Dendritic cell treated with granulocyte-macrophage colony-stimulating factor and Interleukin-4, amounts not matched to agents 40 ng/mL and 50 ng/mL, for 4 days (primary cell): ENCODE measurements around the gene RRP1B.
"Not testable (repeated sequence)": the region's sequence is repeated elsewhere in the genome, so short reads cannot be mapped to it uniquely, and the experiment has no call there.

Experiments used
- H3K27ac Mint-ChIP-seq: one replicate; pipeline ENCODE4 v1.8.0; 2022; ENCODE audit warnings: mild to moderate bottlenecking, mixed read lengths
- H3K27me3 Mint-ChIP-seq: one replicate; pipeline ENCODE4 v1.8.0; 2022; ENCODE audit warnings: mild to moderate bottlenecking, mixed read lengths
- H3K36me3 Mint-ChIP-seq: one replicate; pipeline ENCODE4 v1.8.0; 2022; ENCODE audit warnings: low read depth, mixed read lengths
- H3K4me1 Mint-ChIP-seq: one replicate; pipeline ENCODE4 v1.8.0; 2022; ENCODE audit warnings: low read depth, mixed read lengths
- H3K4me3 Mint-ChIP-seq: one replicate; pipeline ENCODE4 v1.8.0; 2022; ENCODE audit warnings: mild to moderate bottlenecking, moderate library complexity, mixed read lengths
- H3K9me3 Mint-ChIP-seq: one replicate; pipeline ENCODE4 v1.8.0; 2022; ENCODE audit warnings: mixed read lengths
- intact Hi-C: fragments of 100-400 bp; cut with micrococcal nuclease; formaldehyde crosslinking; loops from one replicate; pipeline ENCODE4 v1.15.0; 2022

Gene RRP1B

GRCh38 chr21:43646550-43647260 is 12.7 kb upstream of the RRP1B start:
- H3K36me3 Mint-ChIP-seq: no peaks in the 10 kb centered on the region
- peak overlapping the region; percentile 79 for H3K27ac Mint-ChIP-seq
- peaks cover 19% of the 10 kb centered on the region for H3K4me1 Mint-ChIP-seq
- no peak overlapping the region for H3K4me3 Mint-ChIP-seq
- intact Hi-C loops: loop anchor here (10.0 kb wide), 1 partner anchor 722 kb away; the partner anchor contains the start of gene ERVH48-1
- peaks cover 10% of the 10 kb centered on the region for H3K27me3 Mint-ChIP-seq
- H3K9me3 Mint-ChIP-seq: no peaks in the 10 kb centered on the region

- no peak overlapping the region for H3K4me3 Mint-ChIP-seq
- intact Hi-C loops: loop anchor here (10.0 kb wide), 1 partner anchor 723 kb away; the partner anchor contains the start of gene ERVH48-1
- peaks cover 14% of the 10 kb centered on the region for H3K27me3 Mint-ChIP-seq
- no peaks in the 10 kb centered on the region for H3K9me3 Mint-ChIP-seq
- peaks cover 19% of the 10 kb centered on the region for H3K4me1 Mint-ChIP-seq
- H3K36me3 Mint-ChIP-seq: no peaks in the 10 kb centered on the region
- peak overlapping the region; percentile 21 for H3K27ac Mint-ChIP-seq
Measured at GRCh38 chr21:43648171-43648570, 11.2 kb upstream of the RRP1B start.

GRCh38 chr21:43651926-43652325 is 7.4 kb upstream of the RRP1B start:
- Mint-ChIP-seq H3K27ac (peak overlapping the region; percentile 3), H3K4me1 (peaks cover 13% of the 10 kb centered on the region), H3K27me3 (peaks cover 14% of the 10 kb centered on the region)
- intact Hi-C loops, H3K9me3 Mint-ChIP-seq, H3K4me3 Mint-ChIP-seq, H3K36me3 Mint-ChIP-seq: not testable (repeated sequence)

GRCh38 chr21:43652616-43653015 is 6.7 kb upstream of the RRP1B start:
- Mint-ChIP-seq H3K36me3 (no peaks in the 10 kb centered on the region), H3K27me3 (peaks cover 14% of the 10 kb centered on the region), H3K9me3 (no peaks in the 10 kb centered on the region), H3K27ac (no peak overlapping the region), H3K4me3 (no peak overlapping the region), H3K4me1 (peaks cover 19% of the 10 kb centered on the region)
- intact Hi-C loops: no loop called here

- intact Hi-C loops: no loop called here
- Mint-ChIP-seq H3K27ac (no peak overlapping the region), H3K4me3 (no peak overlapping the region), H3K27me3 (peaks cover 10% of the 10 kb centered on the region), H3K4me1 (peaks cover 25% of the 10 kb centered on the region), H3K9me3 (no peaks in the 10 kb centered on the region), H3K36me3 (no peaks in the 10 kb centered on the region)
Measured at GRCh38 chr21:43653626-43654025, 5.7 kb upstream of the RRP1B start.

- Mint-ChIP-seq H3K36me3 (peaks cover 8% of the 10 kb centered on the region), H3K4me3 (no peak overlapping the region), H3K27me3 (peaks cover 10% of the 10 kb centered on the region), H3K4me1 (peaks cover 36% of the 10 kb centered on the region), H3K27ac (no peak overlapping the region), H3K9me3 (no peaks in the 10 kb centered on the region)
- intact Hi-C loops: no loop called here
Measured at GRCh38 chr21:43654806-43655489, 4.4 kb upstream of the RRP1B start.

- Mint-ChIP-seq H3K27me3 (peaks cover 6% of the 10 kb centered on the region), H3K4me3 (peak overlapping the region; percentile 21), H3K9me3 (no peaks in the 10 kb centered on the region), H3K36me3 (peaks cover 31% of the 10 kb centered on the region), H3K4me1 (peaks cover 60% of the 10 kb centered on the region), H3K27ac (peak overlapping the region; percentile 59)
- intact Hi-C loops: no loop called here
Measured at GRCh38 chr21:43657355-43658087, 1.8 kb upstream of the RRP1B start.

- intact Hi-C loops: no loop called here
- H3K27me3 Mint-ChIP-seq: peaks cover 3% of the 10 kb centered on the region
- peaks cover 60% of the 10 kb centered on the region for H3K4me1 Mint-ChIP-seq
- H3K36me3 Mint-ChIP-seq: peaks cover 38% of the 10 kb centered on the region
- H3K9me3 Mint-ChIP-seq: no peaks in the 10 kb centered on the region
- H3K27ac Mint-ChIP-seq: peak overlapping the region; percentile 91
- H3K4me3 Mint-ChIP-seq: no peak overlapping the region
Measured at GRCh38 chr21:43658088-43658741, 1.1 kb upstream of the RRP1B start.

GRCh38 chr21:43658769-43659135 is 608 bp upstream of the RRP1B start:
- Mint-ChIP-seq H3K27me3 (peaks cover 3% of the 10 kb centered on the region), H3K9me3 (no peaks in the 10 kb centered on the region), H3K36me3 (peaks cover 43% of the 10 kb centered on the region), H3K27ac (peak overlapping the region; percentile 91), H3K4me1 (peaks cover 57% of the 10 kb centered on the region), H3K4me3 (no peak overlapping the region)
- intact Hi-C loops: no loop called here

- Mint-ChIP-seq H3K36me3 (peaks cover 75% of the 10 kb centered on the region), H3K4me3 (no peak overlapping the region), H3K4me1 (peaks cover 71% of the 10 kb centered on the region), H3K9me3 (peaks cover 9% of the 10 kb centered on the region), H3K27ac (no peak overlapping the region), H3K27me3 (peaks cover 3% of the 10 kb centered on the region)
- intact Hi-C loops: loop anchor here (10.0 kb wide), 1 partner anchor 63 kb away; no protein-coding TSS in a partner anchor
Measured at GRCh38 chr21:43662286-43662685, 2.9 kb downstream of the RRP1B start.

- intact Hi-C loops: loop anchor here (10.0 kb wide), 1 partner anchor 62 kb away; no protein-coding TSS in a partner anchor
Measured at GRCh38 chr21:43663033-43663432, 3.7 kb downstream of the RRP1B start.

GRCh38 chr21:43664358-43664757 is 5.0 kb downstream of the RRP1B start:
- H3K4me3 Mint-ChIP-seq: no peak overlapping the region
- H3K36me3 Mint-ChIP-seq: peaks cover 76% of the 10 kb centered on the region
- intact Hi-C loops: loop anchor here (10.0 kb wide), 1 partner anchor 60 kb away; no protein-coding TSS in a partner anchor
- H3K9me3 Mint-ChIP-seq: peaks cover 9% of the 10 kb centered on the region
- H3K27ac Mint-ChIP-seq: peak overlapping the region; percentile 70
- H3K27me3 Mint-ChIP-seq: no peaks in the 10 kb centered on the region
- peaks cover 57% of the 10 kb centered on the region for H3K4me1 Mint-ChIP-seq

More at GRCh38 chr21:43663033-43663432, 3.7 kb downstream of the RRP1B start:
- H3K27ac Mint-ChIP-seq: no peak overlapping the region
- peaks cover 66% of the 10 kb centered on the region for H3K4me1 Mint-ChIP-seq
- peaks cover under 1% of the 10 kb centered on the region for H3K27me3 Mint-ChIP-seq
- peaks cover 9% of the 10 kb centered on the region for H3K9me3 Mint-ChIP-seq
- H3K36me3 Mint-ChIP-seq: peaks cover 78% of the 10 kb centered on the region
- H3K4me3 Mint-ChIP-seq: no peak overlapping the region

- H3K4me3 Mint-ChIP-seq: no peak overlapping the region
- no peak overlapping the region for H3K27ac Mint-ChIP-seq
- peaks cover 9% of the 10 kb centered on the region for H3K9me3 Mint-ChIP-seq
- H3K36me3 Mint-ChIP-seq: peaks cover 76% of the 10 kb centered on the region
- intact Hi-C loops: loop anchor here (10.0 kb wide), 1 partner anchor 59 kb away; no protein-coding TSS in a partner anchor
- no peaks in the 10 kb centered on the region for H3K27me3 Mint-ChIP-seq
- peaks cover 44% of the 10 kb centered on the region for H3K4me1 Mint-ChIP-seq
Measured at GRCh38 chr21:43665879-43666278, 6.5 kb downstream of the RRP1B start.
